ENCODE results near the gene CFAP97D1. TPM values are rescaled to one million over a fixed set of nuclear protein-coding genes. Genes with fewer than 3 reads are reported as not detected.
A peak's percentile ranks its signal among the peaks of the same experiment; 100 is the strongest.
"Not testable (repeated sequence)": the region's sequence is repeated elsewhere in the genome, so short reads cannot be mapped to it uniquely, and the experiment has no call there.

CFAP97D1 gene
- total and polyA plus RNA-seq, 9 donors = under 0.01 to 0.05 (median 0.04) TPM; not detected in 6

GRCh38 chr17:43791589-43791988, 11.4 kb downstream of the CFAP97D1 start:
- DNase-seq = no peak
- no CpG with 5 or more reads among the region's 3 CpGs for WGBS (ENCODE audit: insufficient coverage)

GRCh38 chr17:43792668-43793067, 12.4 kb downstream of the CFAP97D1 start:
- no CpG with 5 or more reads among the region's 4 CpGs for WGBS (ENCODE audit: insufficient coverage)
- H3K36me3 ChIP-seq (ENCODE audit: control insufficient read depth, insufficient read depth, low read length); H3K4me3 ChIP-seq (ENCODE audit: low read length); H3K27me3 ChIP-seq (ENCODE audit: control insufficient read depth, insufficient read depth, low read length); H3K27ac ChIP-seq (ENCODE audit: low read length); DNase-seq; H3K9me3 ChIP-seq (replicated peaks; ENCODE audit: control insufficient read depth, low read depth, low read length); H3K4me1 ChIP-seq (ENCODE audit: control insufficient read depth, insufficient read depth, low read length): not testable (repeated sequence)

More at GRCh38 chr17:43791589-43791988, 11.4 kb downstream of the CFAP97D1 start:
- Histone ChIP-seq H3K27me3 (ENCODE audit: control insufficient read depth, insufficient read depth, low read length) (no peaks in the 10 kb centered on the region), H3K9me3 (replicated peaks; ENCODE audit: control insufficient read depth, low read depth, low read length) (no peaks in the 10 kb centered on the region), H3K4me1 (ENCODE audit: control insufficient read depth, insufficient read depth, low read length) (peaks cover 5% of the 10 kb centered on the region), H3K4me3 (ENCODE audit: low read length) (no peak overlapping the region), H3K27ac (ENCODE audit: low read length) (no peak overlapping the region), H3K36me3 (ENCODE audit: control insufficient read depth, insufficient read depth, low read length) (no peaks in the 10 kb centered on the region)

DNA sequence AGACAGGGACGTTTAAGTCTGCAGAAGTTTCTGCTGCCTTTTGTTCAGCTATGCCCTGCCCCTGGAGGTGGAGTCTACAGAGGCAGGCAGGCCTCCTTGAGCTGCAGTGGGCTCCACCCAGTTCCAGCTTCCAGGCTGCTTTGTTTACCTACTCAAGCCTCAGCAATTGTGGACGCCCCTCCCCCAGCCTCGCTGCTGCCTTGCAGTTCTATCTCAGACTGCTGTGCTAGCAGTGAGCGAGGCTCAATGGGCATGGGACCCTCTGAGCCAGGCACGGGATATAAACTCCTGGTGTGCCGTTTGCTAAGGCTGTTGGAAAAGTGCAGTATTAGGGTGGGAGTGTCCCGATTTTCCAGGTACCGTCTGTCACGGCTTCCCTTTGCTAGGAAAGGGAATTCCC, 17.8 kb downstream of the CFAP97D1 start:
- WGBS (ENCODE audit: insufficient coverage) = 92% methylated on average over 2 of the region's 9 CpGs
- not testable (repeated sequence) for DNase-seq; H3K27me3 ChIP-seq (ENCODE audit: control insufficient read depth, insufficient read depth, low read length); H3K4me1 ChIP-seq (ENCODE audit: control insufficient read depth, insufficient read depth, low read length); H3K36me3 ChIP-seq (ENCODE audit: control insufficient read depth, insufficient read depth, low read length); H3K4me3 ChIP-seq (ENCODE audit: low read length); H3K27ac ChIP-seq (ENCODE audit: low read length); H3K9me3 ChIP-seq (replicated peaks; ENCODE audit: control insufficient read depth, low read depth, low read length)

- WGBS (ENCODE audit: insufficient coverage) = no CpG with 5 or more reads among the region's 2 CpGs
- no peaks in the 10 kb centered on the region for H3K27me3 ChIP-seq (ENCODE audit: control insufficient read depth, insufficient read depth, low read length)
- no peaks in the 10 kb centered on the region for H3K9me3 ChIP-seq (replicated peaks; ENCODE audit: control insufficient read depth, low read depth, low read length)
- H3K27ac ChIP-seq (ENCODE audit: low read length) = no peak overlapping the region
- no peak for DNase-seq
- peaks cover 5% of the 10 kb centered on the region for H3K4me1 ChIP-seq (ENCODE audit: control insufficient read depth, insufficient read depth, low read length)
- no peaks in the 10 kb centered on the region for H3K36me3 ChIP-seq (ENCODE audit: control insufficient read depth, insufficient read depth, low read length)
- no peak overlapping the region for H3K4me3 ChIP-seq (ENCODE audit: low read length)
Measured at GRCh38 chr17:43799047-43799446, 18.8 kb downstream of the CFAP97D1 start.

DNA sequence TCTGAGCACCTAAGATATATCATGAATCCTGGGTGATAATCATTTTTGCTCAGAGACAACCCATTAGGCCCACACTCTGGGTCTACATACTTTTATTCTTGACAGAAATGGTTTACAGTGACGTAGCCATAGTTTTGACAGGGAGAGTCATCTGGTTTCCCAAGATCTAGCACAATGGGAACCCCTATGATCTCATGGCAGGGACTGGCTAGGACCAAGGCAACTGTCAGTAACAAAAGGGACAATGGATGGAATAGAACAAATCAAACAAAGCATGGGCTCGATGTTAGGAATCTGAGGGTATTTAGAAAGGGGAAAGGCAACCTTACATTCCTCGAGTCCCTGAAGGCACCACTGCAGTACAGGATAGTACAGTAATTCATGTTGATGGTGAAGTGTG, 20.5 kb downstream of the CFAP97D1 start:
- WGBS (ENCODE audit: insufficient coverage) = 97% methylated on average over 3 of the region's 3 CpGs

GRCh38 chr17:43801844-43802243, 21.6 kb downstream of the CFAP97D1 start:
- no peaks in the 10 kb centered on the region for H3K36me3 ChIP-seq (ENCODE audit: control insufficient read depth, insufficient read depth, low read length)
- no peak overlapping the region for H3K27ac ChIP-seq (ENCODE audit: low read length)
- peaks cover 5% of the 10 kb centered on the region for H3K4me1 ChIP-seq (ENCODE audit: control insufficient read depth, insufficient read depth, low read length)
- no peak overlapping the region for H3K4me3 ChIP-seq (ENCODE audit: low read length)
- no peaks in the 10 kb centered on the region for H3K9me3 ChIP-seq (replicated peaks; ENCODE audit: control insufficient read depth, low read depth, low read length)
- DNase-seq = no peak
- no peaks in the 10 kb centered on the region for H3K27me3 ChIP-seq (ENCODE audit: control insufficient read depth, insufficient read depth, low read length)
- WGBS (ENCODE audit: insufficient coverage) = no CpG with 5 or more reads among the region's 3 CpGs

More for the DNA sequence above, 20.5 kb downstream of the CFAP97D1 start:
- no peak overlapping the region for H3K27ac ChIP-seq (ENCODE audit: low read length)
- no peaks in the 10 kb centered on the region for H3K27me3 ChIP-seq (ENCODE audit: control insufficient read depth, insufficient read depth, low read length)
- no peak for DNase-seq
- H3K36me3 ChIP-seq (ENCODE audit: control insufficient read depth, insufficient read depth, low read length) = no peaks in the 10 kb centered on the region
- peaks cover 5% of the 10 kb centered on the region for H3K4me1 ChIP-seq (ENCODE audit: control insufficient read depth, insufficient read depth, low read length)
- no peak overlapping the region for H3K4me3 ChIP-seq (ENCODE audit: low read length)
- H3K9me3 ChIP-seq (replicated peaks; ENCODE audit: control insufficient read depth, low read depth, low read length) = no peaks in the 10 kb centered on the region

GRCh38 chr17:43803758-43804157, 23.5 kb downstream of the CFAP97D1 start:
- 10% methylated on average over 2 of the region's 4 CpGs for WGBS (ENCODE audit: insufficient coverage)
- Histone ChIP-seq H3K27ac (ENCODE audit: low read length) (no peak overlapping the region), H3K27me3 (ENCODE audit: control insufficient read depth, insufficient read depth, low read length) (no peaks in the 10 kb centered on the region), H3K36me3 (ENCODE audit: control insufficient read depth, insufficient read depth, low read length) (peaks cover 3% of the 10 kb centered on the region), H3K9me3 (replicated peaks; ENCODE audit: control insufficient read depth, low read depth, low read length) (no peaks in the 10 kb centered on the region), H3K4me3 (ENCODE audit: low read length) (no peak overlapping the region), H3K4me1 (ENCODE audit: control insufficient read depth, insufficient read depth, low read length) (peaks cover 5% of the 10 kb centered on the region)
- DNase-seq = no peak

- peaks cover 5% of the 10 kb centered on the region for H3K4me1 ChIP-seq (ENCODE audit: control insufficient read depth, insufficient read depth, low read length)
- H3K36me3 ChIP-seq (ENCODE audit: control insufficient read depth, insufficient read depth, low read length) = peaks cover 7% of the 10 kb centered on the region
- H3K9me3 ChIP-seq (replicated peaks; ENCODE audit: control insufficient read depth, low read depth, low read length) = no peaks in the 10 kb centered on the region
- no peaks in the 10 kb centered on the region for H3K27me3 ChIP-seq (ENCODE audit: control insufficient read depth, insufficient read depth, low read length)
- no peak overlapping the region for H3K27ac ChIP-seq (ENCODE audit: low read length)
- H3K4me3 ChIP-seq (ENCODE audit: low read length) = no peak overlapping the region
- no peak for DNase-seq
Measured at GRCh38 chr17:43805117-43805516, 24.9 kb downstream of the CFAP97D1 start.

- peaks cover 12% of the 10 kb centered on the region for H3K36me3 ChIP-seq (ENCODE audit: control insufficient read depth, insufficient read depth, low read length)
- peaks cover 5% of the 10 kb centered on the region for H3K4me1 ChIP-seq (ENCODE audit: control insufficient read depth, insufficient read depth, low read length)
- no peak overlapping the region for H3K4me3 ChIP-seq (ENCODE audit: low read length)
- H3K9me3 ChIP-seq (replicated peaks; ENCODE audit: control insufficient read depth, low read depth, low read length) = no peaks in the 10 kb centered on the region
- WGBS (ENCODE audit: insufficient coverage) = no CpG with 5 or more reads among the region's 4 CpGs
- no peak for DNase-seq
- no peaks in the 10 kb centered on the region for H3K27me3 ChIP-seq (ENCODE audit: control insufficient read depth, insufficient read depth, low read length)
- no peak overlapping the region for H3K27ac ChIP-seq (ENCODE audit: low read length)
Measured at GRCh38 chr17:43808076-43808475, 27.8 kb downstream of the CFAP97D1 start.

GRCh38 chr17:43809121-43809520, 28.9 kb downstream of the CFAP97D1 start:
- no peak overlapping the region for H3K4me3 ChIP-seq (ENCODE audit: low read length)
- H3K27me3 ChIP-seq (ENCODE audit: control insufficient read depth, insufficient read depth, low read length) = no peaks in the 10 kb centered on the region
- DNase-seq = peak; percentile 13
- H3K36me3 ChIP-seq (ENCODE audit: control insufficient read depth, insufficient read depth, low read length) = peaks cover 22% of the 10 kb centered on the region
- no peaks in the 10 kb centered on the region for H3K9me3 ChIP-seq (replicated peaks; ENCODE audit: control insufficient read depth, low read depth, low read length)
- WGBS (ENCODE audit: insufficient coverage) = 96% methylated on average over 3 of the region's 5 CpGs
- H3K4me1 ChIP-seq (ENCODE audit: control insufficient read depth, insufficient read depth, low read length) = no peaks in the 10 kb centered on the region
- no peak overlapping the region for H3K27ac ChIP-seq (ENCODE audit: low read length)

- Histone ChIP-seq H3K4me1 (ENCODE audit: control insufficient read depth, insufficient read depth, low read length) (no peaks in the 10 kb centered on the region), H3K9me3 (replicated peaks; ENCODE audit: control insufficient read depth, low read depth, low read length) (no peaks in the 10 kb centered on the region), H3K27ac (ENCODE audit: low read length) (no peak overlapping the region), H3K27me3 (ENCODE audit: control insufficient read depth, insufficient read depth, low read length) (no peaks in the 10 kb centered on the region), H3K4me3 (ENCODE audit: low read length) (no peak overlapping the region), H3K36me3 (ENCODE audit: control insufficient read depth, insufficient read depth, low read length) (peaks cover 26% of the 10 kb centered on the region)
- WGBS (ENCODE audit: insufficient coverage) = no CpG with 5 or more reads among the region's 4 CpGs
- DNase-seq = no peak
Measured at GRCh38 chr17:43810226-43810715, 30.0 kb downstream of the CFAP97D1 start.

All from muscle of leg (tissue), 11 donors.